HG03135 (cell line): ENCODE data around the gene NDUFA5.

Experiments
- ATAC-seq: cut with Tn5 transposase; IDR thresholded peaks from one replicate; pipeline ENCODE4 v1.9.1; 2021; ENCODE audit warnings: mild to moderate bottlenecking, moderate library complexity; ENCODE audit not compliant: unreplicated experiment

NDUFA5 gene

GRCh38 chr7:123557398-123558288 is at the start of gene NDUFA5:
NDUFA5 (minus strand) TSS chr7:123557818; CDS start chr7:123557795, 23 bp downstream.
- ATAC-seq = peak; percentile 97

- no peak for ATAC-seq
Observed at GRCh38 chr7:123604739-123605138, 47.1 kb upstream of the NDUFA5 start.

- ATAC-seq = no peak
Observed at GRCh38 chr7:123602648-123603047, 45.0 kb upstream of the NDUFA5 start.

GRCh38 chr7:123601530-123601929 is 43.9 kb upstream of the NDUFA5 start, which contains the start of gene ASB15:
ASB15 (plus strand) TSS chr7:123601821; CDS start chr7:123614503, 12,682 bp downstream.
- ATAC-seq = no peak

GRCh38 chr7:123600876-123601275 is 43.3 kb upstream of the NDUFA5 start:
- no peak for ATAC-seq

GRCh38 chr7:123599766-123600165 is 42.1 kb upstream of the NDUFA5 start:
- no peak for ATAC-seq

- ATAC-seq = no peak
Observed at GRCh38 chr7:123598657-123599056, 41.0 kb upstream of the NDUFA5 start.

GRCh38 chr7:123594813-123595241 is 37.2 kb upstream of the NDUFA5 start:
- ATAC-seq = no peak

- no peak for ATAC-seq
Observed at GRCh38 chr7:123588376-123588775, 30.8 kb upstream of the NDUFA5 start.

GRCh38 chr7:123583821-123584220 is 26.2 kb upstream of the NDUFA5 start:
- ATAC-seq = no peak

GRCh38 chr7:123581162-123581459 is 23.5 kb upstream of the NDUFA5 start:
- no peak for ATAC-seq

- ATAC-seq = peak; percentile 86
Observed at GRCh38 chr7:123580406-123581161, 23.0 kb upstream of the NDUFA5 start.

GRCh38 chr7:123579416-123579815 is 21.8 kb upstream of the NDUFA5 start:
- ATAC-seq = no peak

GRCh38 chr7:123573896-123574467 is 16.4 kb upstream of the NDUFA5 start:
- no peak for ATAC-seq

- ATAC-seq = no peak
Observed at GRCh38 chr7:123573341-123573740, 15.7 kb upstream of the NDUFA5 start.

GRCh38 chr7:123571684-123572083 is 14.1 kb upstream of the NDUFA5 start:
- ATAC-seq = no peak

GRCh38 chr7:123571187-123571586 is 13.6 kb upstream of the NDUFA5 start:
- no peak for ATAC-seq

- no peak for ATAC-seq
Observed at GRCh38 chr7:123570390-123571182, 13.0 kb upstream of the NDUFA5 start.

- ATAC-seq = no peak
Observed at GRCh38 chr7:123569352-123570010, 11.9 kb upstream of the NDUFA5 start.

GRCh38 chr7:123562121-123562520 is 4.5 kb upstream of the NDUFA5 start:
- no peak for ATAC-seq
